Spleen (tissue), 13 donors: Measurements from ENCODE around the gene GADD45G. TPM values are rescaled to one million over a fixed set of nuclear protein-coding genes. Genes with fewer than 3 reads are reported as not detected.

ENCODE experiments used
- DNase-seq: peaks from one replicate; pipeline ENCODE4 v3.0.0-alpha.2; 2020
- H3K27ac ChIP-seq, 8 donors: fragments of 200-600 bp; sonication (generic) in 7 of 8; 1 replicate in 4 of 8; 2 replicates in 4 of 8; pipeline versions ENCODE4 v1.5.0 to v1.8.0; 2016 to 2021; ENCODE audit warnings: inconsistent platforms in 4 of 8, mild to moderate bottlenecking in 4 of 8, moderate library complexity in 1 of 8
- H3K27me3 ChIP-seq, 7 donors: fragments of 200-600 bp; sonication (generic) in 6 of 7; replicated peaks in 1 of 7; 1 replicate in 4 of 7; 2 replicates in 3 of 7; pipeline versions ENCODE4 v1.5.0 to v1.8.0; 2016 to 2021; ENCODE audit warnings: inconsistent platforms in 3 of 7, mild to moderate bottlenecking in 1 of 7
- H3K36me3 ChIP-seq, 6 donors: fragments of 200-600 bp; sonication (generic) in 5 of 6; 1 replicate in 4 of 6; 2 replicates in 2 of 6; pipeline versions ENCODE4 v1.5.0 to v1.8.0; 2016 to 2021; ENCODE audit warnings: inconsistent platforms in 2 of 6
- H3K4me1 ChIP-seq, 6 donors: fragments of 200-600 bp; sonication (generic) in 5 of 6; 1 replicate in 3 of 6; 2 replicates in 3 of 6; pipeline versions ENCODE4 v1.5.0 to v1.8.0; 2016 to 2021; ENCODE audit warnings: inconsistent platforms in 3 of 6
- H3K4me3 ChIP-seq, 8 donors: fragments of 200-600 bp; sonication (generic) in 7 of 8; 1 replicate in 4 of 8; 2 replicates in 4 of 8; pipeline versions ENCODE4 v1.5.0 to v1.8.0; 2016 to 2021; ENCODE audit warnings: inconsistent platforms in 4 of 8, mild to moderate bottlenecking in 4 of 8, moderate library complexity in 2 of 8
- H3K9me3 ChIP-seq, 8 donors: fragments of 200-600 bp; sonication (generic) in 7 of 8; 1 replicate in 4 of 8; 2 replicates in 4 of 8; pipeline versions ENCODE4 v1.5.0 to v1.8.0; 2016 to 2021; ENCODE audit warnings: inconsistent platforms in 4 of 8
- CTCF ChIP-seq, 11 experiments: fragments of 200-600 bp in 7 of 11; fragments of 450-650 bp in 4 of 11; sonication (generic) in 4 of 11; IDR thresholded peaks in 8 of 11; conservative IDR thresholded peaks in 3 of 11; 1 replicate in 7 of 11; 2 replicates in 4 of 11; pipeline versions ENCODE4 v1.4.0 to v1.8.0; 2016 to 2021; ENCODE audit warnings: antibody characterized with exemption in 11 of 11, inconsistent platforms in 4 of 11, mild to moderate bottlenecking in 1 of 11
- POLR2A ChIP-seq, 3 donors: fragments of 450-650 bp; IDR thresholded peaks; one replicate each; pipeline ENCODE4 v1.5.1; 2017; ENCODE audit warnings: antibody characterized with exemption in 3 of 3, mild to moderate bottlenecking in 1 of 3
- POLR2AphosphoS5 ChIP-seq, 3 donors: sonication (generic); formaldehyde crosslinking; IDR thresholded peaks; one replicate each; pipeline ENCODE4 v1.5.1; 2017; ENCODE audit warnings: antibody characterized with exemption in 3 of 3
- WGBS, 5 donors: extraction: QIAGEN DNeasy Blood & Tissue Kit in 3 of 5; methylation state at CpG; one replicate each; pipeline versions ENCODE4 v1.1.5 to v1.1.7; 2013 to 2018; 5-methylcytosine and 5-hydroxymethylcytosine counted together
- intact Hi-C: fragments of 100-400 bp; cut with DNase I; formaldehyde crosslinking; loops from one replicate; pipeline ENCODE4 v1.15.0; 2023; ENCODE audit warnings: low total_unique reads
- long read RNA-seq, 2 donors: transcript quantifications; one replicate each; lab custom pipeline, GENCODE V29; 2026
- polyA plus RNA-seq, 3 donors: library from polyadenylated mRNA; stranded (reverse); fragments of 200-250 nt; gene quantifications; one replicate each; pipeline ENCODE4 v1.2.1, GENCODE V29; 2013
- total RNA-seq, 7 donors: library from RNA; depleted of rRNA in 3 of 7; stranded (reverse); fragments of >200 nt in 3 of 7; fragmentation: NEBNext Ultra II Directional in 4 of 7; extraction: Animal tissue kit (Norgen Biotek cat#: 25700) in 4 of 7; gene quantifications; one replicate each; pipeline versions ENCODE4 v1.1.0 to v1.2.1, GENCODE V29; 2016 to 2021
- donor health status: healthy with polysubstance abuse.
- donor health status: DM: no; HTN: no; CAD: no; lungs with moderate emphysema.
- donor health status: DM: no; HTN: no; CAD: no.
- donor health status: Bipolar disorder and iron deficiency.
- donor health status: healthy.
- donor health status: DM: no; HTN: no; CAD: no.
- donor health status: DM: yes; HTN: yes; CAD: no.

GADD45G gene, protein sequence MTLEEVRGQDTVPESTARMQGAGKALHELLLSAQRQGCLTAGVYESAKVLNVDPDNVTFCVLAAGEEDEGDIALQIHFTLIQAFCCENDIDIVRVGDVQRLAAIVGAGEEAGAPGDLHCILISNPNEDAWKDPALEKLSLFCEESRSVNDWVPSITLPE
- 1 to 10 TPM; 2.0 to 6.8 (median 2.6) TPM for total RNA-seq
- 10 to 100 TPM in 2 of 3 donors, 1 to 10 TPM in 1; 5.9 to 17.6 (median 16.9) TPM for polyA plus RNA-seq
- long read RNA-seq, donor 1, transcript GADD45G-201 (4 exons, 1,065 nt), result major isoform, 5 of 6 reads
- long read RNA-seq, donor 1, partial matches to known transcripts, result 0 of 6 reads
- long read RNA-seq, donor 1, other reads (novel, unspliced or antisense), result 0 of 6 reads
- long read RNA-seq, donor 2, transcript GADD45G-201 (4 exons, 1,065 nt), result major isoform, 8 of 9 reads
- long read RNA-seq, donor 2, partial matches to known transcripts, result 0 of 9 reads
- long read RNA-seq, donor 2, other reads (novel, unspliced or antisense), result 0 of 9 reads

DNA sequence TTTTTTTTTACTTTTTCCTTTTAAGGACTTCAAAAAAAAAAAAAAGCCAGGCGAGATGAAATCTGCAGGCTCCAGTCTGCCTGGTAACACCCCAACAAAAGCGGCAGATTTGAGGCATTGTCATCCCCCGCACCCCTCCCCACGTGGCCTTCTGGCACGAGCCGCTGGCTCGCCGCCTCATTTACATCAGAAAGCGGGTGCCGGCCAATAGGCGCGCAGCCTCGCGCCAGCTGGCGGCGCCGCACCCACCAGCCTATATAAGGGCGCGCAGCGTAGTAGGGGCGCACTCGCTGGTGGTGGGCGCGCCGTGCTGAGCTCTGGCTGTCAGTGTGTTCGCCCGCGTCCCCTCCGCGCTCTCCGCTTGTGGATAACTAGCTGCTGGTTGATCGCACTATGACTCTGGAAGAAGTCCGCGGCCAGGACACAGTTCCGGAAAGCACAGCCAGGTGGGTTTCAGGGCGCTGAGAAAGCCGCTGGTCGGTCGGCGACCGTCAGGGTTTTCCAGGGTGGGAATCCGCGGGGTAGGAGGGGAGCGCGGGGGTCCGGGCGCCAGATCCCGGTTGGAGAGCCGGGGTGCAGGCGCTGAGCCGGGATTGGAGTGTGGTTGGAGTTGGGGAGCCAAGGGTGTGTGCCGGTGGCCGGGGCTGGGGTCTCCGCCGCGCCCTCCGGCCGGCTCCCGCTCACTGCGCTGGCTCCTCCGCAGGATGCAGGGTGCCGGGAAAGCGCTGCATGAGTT lies at the start of gene GADD45G:
GADD45G (plus strand) TSS at position 284 of the 736 bp plus-strand sequence; CDS start at position 394, 110 bp downstream.
- Histone ChIP-seq H3K4me3 (peak within 1 kb of the TSS; percentile 40 to 75 (median 58)), H3K4me1 (peaks cover 25 to 49% (median 44%) of the 10 kb centered on the region in 6 donors), H3K27me3 (peaks cover 0 to 34% (median 3%) of the 10 kb centered on the region in 7 donors), H3K27ac (peak within 1 kb of the TSS in 7 of 8 donors; percentile 79 to 91 (median 83)), H3K36me3 (no peaks in the 10 kb centered on the region), H3K9me3 (no peaks in the 10 kb centered on the region)
- intact Hi-C loops, result loop anchor here (10.0 kb wide), 1 partner anchor 200 kb away; no protein-coding TSS in a partner anchor
- TF ChIP-seq POLR2A (IDR thresholded peaks at IDR 0.05) (peak in 2 of 3 donors; percentile 82 to 85), POLR2AphosphoS5 (IDR thresholded peaks at IDR 0.05) (peak; percentile 95 to 97 (median 97)), CTCF (IDR thresholded peaks at IDR 0.05 in 8 of 11, conservative IDR thresholded peaks at IDR 0.05 in 3 of 11) (peak in 5 of 11 experiments; percentile 17 to 37 (median 26))
- peak; percentile 96 for DNase-seq
- 0 to 2% (median 1%) methylated on average over 37 to 63 of the region's 63 CpGs for WGBS, 5 donors

- intact Hi-C loops, result no loop called here
- 84 to 97% (median 90%) methylated on average over 7 of the region's 7 CpGs for WGBS, 5 donors
- TF ChIP-seq POLR2AphosphoS5 (IDR thresholded peaks at IDR 0.05), result no peak
- no peak for TF ChIP-seq POLR2A (IDR thresholded peaks at IDR 0.05)
- no peak for TF ChIP-seq CTCF (IDR thresholded peaks at IDR 0.05 in 8 of 11, conservative IDR thresholded peaks at IDR 0.05 in 3 of 11)
These were observed 49.8 kb upstream of the GADD45G start for GRCh38 chr9:89555036-89555415.

GRCh38 chr9:89555451-89556375 lies 49.1 kb upstream of the GADD45G start:
- Histone ChIP-seq H3K4me3 (peak overlapping the region in 2 of 8 donors; percentile 5 to 56), H3K27me3 (no peaks in the 10 kb centered on the region), H3K27ac (peak overlapping the region in 7 of 8 donors; percentile 37 to 93 (median 84)), H3K36me3 (no peaks in the 10 kb centered on the region), H3K9me3 (no peaks in the 10 kb centered on the region), H3K4me1 (peaks cover 0 to 44% (median 16%) of the 10 kb centered on the region in 6 donors)
- 41 to 56% (median 55%) methylated on average over 10 to 12 of the region's 12 CpGs for WGBS, 5 donors
- intact Hi-C loops, result no loop called here
- TF ChIP-seq POLR2AphosphoS5 (IDR thresholded peaks at IDR 0.05), result peak in 1 of 3 donors; percentile 15
- no peak for TF ChIP-seq CTCF (IDR thresholded peaks at IDR 0.05 in 8 of 11, conservative IDR thresholded peaks at IDR 0.05 in 3 of 11)
- TF ChIP-seq POLR2A (IDR thresholded peaks at IDR 0.05), result no peak
- DNase-seq, result peak; percentile 83

More at GRCh38 chr9:89555036-89555415, 49.8 kb upstream of the GADD45G start:
- no peaks in the 10 kb centered on the region for H3K9me3 ChIP-seq
- H3K27me3 ChIP-seq, result no peaks in the 10 kb centered on the region
- no peak for DNase-seq
- peak overlapping the region in 1 of 8 donors; percentile 56 for H3K4me3 ChIP-seq
- H3K36me3 ChIP-seq, result no peaks in the 10 kb centered on the region
- peaks cover 0 to 47% (median 20%) of the 10 kb centered on the region in 6 donors for H3K4me1 ChIP-seq
- H3K27ac ChIP-seq, result peak overlapping the region in 5 of 8 donors; percentile 37 to 93 (median 89)
